ENCODE data around the gene DAZ2.
"Not testable (repeated sequence)": the region's sequence is repeated elsewhere in the genome, so short reads cannot be mapped to it uniquely, and the experiment has no call there.

DAZ2 gene

GRCh38 chrY:23219233-23219632 lies at the start of gene DAZ2:
DAZ2 (plus strand) TSS chrY:23219533; CDS start chrY:23219741, 208 bp downstream.
- not testable (repeated sequence) for TF ChIP-seq GATA3, GATA2 (IDR thresholded peaks at IDR 0.05; ENCODE audit: low read depth, low read length)

- TF ChIP-seq GATA2, GATA3 (IDR thresholded peaks at IDR 0.05; ENCODE audit: low read depth, low read length): not testable (repeated sequence)
Observed at GRCh38 chrY:23198908-23199307, 20.4 kb upstream of the DAZ2 start, which contains the start of gene DAZ1. DAZ1 (minus strand) TSS chrY:23199008; CDS start chrY:23198800, 208 bp downstream.
